SH-SY5Y (cell line): ENCODE measurements around the gene CSF2RB.

Experiments
- GATA2 ChIP-seq: IDR thresholded peaks from 2 replicates; pipeline ENCODE4 v1.6.1; 2011; ENCODE audit warnings: mild to moderate bottlenecking, low read depth, low read length
- GATA3 ChIP-seq: IDR thresholded peaks from 2 replicates; pipeline ENCODE4 v1.6.1; 2011; ENCODE audit warnings: low read depth, mild to moderate bottlenecking, low read length, moderate library complexity

DNA sequence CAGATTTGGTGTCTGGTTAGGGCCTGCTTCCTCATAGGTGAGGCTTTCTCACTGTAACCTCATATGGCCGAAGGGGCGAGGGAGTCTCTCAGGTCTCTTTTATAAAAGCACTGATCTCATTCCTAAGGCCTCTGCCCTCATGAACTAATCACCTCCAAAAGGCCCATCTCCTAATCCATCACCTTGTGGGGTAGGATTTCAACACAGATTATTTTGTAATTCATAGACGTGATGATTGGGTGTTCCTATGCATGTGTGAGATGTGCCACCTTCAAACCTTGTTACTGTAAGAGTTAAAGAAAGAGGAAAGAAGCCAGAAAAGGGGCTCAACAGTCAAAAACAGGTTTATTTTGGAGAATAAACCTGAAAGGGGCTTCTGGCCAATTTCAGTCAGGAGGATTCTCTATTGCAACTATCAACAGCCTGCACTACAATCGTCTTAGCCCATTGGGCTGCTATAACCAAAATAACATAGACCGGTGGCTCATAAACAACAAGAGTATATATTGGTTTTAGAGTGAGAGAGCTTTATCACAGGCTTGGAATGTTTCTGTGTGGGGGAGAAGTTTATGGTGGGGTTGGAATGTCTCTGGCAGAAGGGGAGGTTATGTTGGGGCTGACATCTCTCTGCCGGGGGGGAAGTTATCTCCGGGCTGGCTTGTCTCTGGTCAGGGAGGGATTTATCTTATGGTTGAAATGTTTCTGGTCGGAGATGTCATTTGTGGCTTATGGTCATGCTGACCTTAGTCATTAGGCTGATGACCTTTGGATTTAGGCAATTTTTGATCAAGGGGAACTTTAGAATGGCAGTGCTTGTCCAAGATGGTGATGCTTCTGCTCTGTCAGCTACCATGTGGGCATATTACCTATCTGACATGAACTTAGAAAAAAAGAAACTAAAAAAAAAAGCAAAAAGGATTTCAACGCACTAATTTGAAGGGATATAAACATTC, 35.1 kb downstream of the CSF2RB start:
- TF ChIP-seq GATA2 (no peak), GATA3 (no peak)
